Transverse colon (tissue), 3 donors: ENCODE data around the gene MOB1A.

Experiments
- CTCF ChIP-seq, 5 experiments: fragments of 200-600 bp in 3 of 5; fragments of 450-650 bp in 2 of 5; sonication (generic) in 3 of 5; IDR thresholded peaks; 1 replicate in 2 of 5; 2 replicates in 3 of 5; pipeline ENCODE4 v1.5.1; 2016 to 2017; ENCODE audit warnings: antibody characterized with exemption in 5 of 5, inconsistent platforms in 3 of 5, mild to moderate bottlenecking in 2 of 5, moderate library complexity in 1 of 5
- EP300 ChIP-seq: sonication (generic); formaldehyde crosslinking; IDR thresholded peaks from one replicate; pipeline ENCODE4 v1.6.1; 2017; ENCODE audit warnings: antibody characterized with exemption, low read depth

DNA sequence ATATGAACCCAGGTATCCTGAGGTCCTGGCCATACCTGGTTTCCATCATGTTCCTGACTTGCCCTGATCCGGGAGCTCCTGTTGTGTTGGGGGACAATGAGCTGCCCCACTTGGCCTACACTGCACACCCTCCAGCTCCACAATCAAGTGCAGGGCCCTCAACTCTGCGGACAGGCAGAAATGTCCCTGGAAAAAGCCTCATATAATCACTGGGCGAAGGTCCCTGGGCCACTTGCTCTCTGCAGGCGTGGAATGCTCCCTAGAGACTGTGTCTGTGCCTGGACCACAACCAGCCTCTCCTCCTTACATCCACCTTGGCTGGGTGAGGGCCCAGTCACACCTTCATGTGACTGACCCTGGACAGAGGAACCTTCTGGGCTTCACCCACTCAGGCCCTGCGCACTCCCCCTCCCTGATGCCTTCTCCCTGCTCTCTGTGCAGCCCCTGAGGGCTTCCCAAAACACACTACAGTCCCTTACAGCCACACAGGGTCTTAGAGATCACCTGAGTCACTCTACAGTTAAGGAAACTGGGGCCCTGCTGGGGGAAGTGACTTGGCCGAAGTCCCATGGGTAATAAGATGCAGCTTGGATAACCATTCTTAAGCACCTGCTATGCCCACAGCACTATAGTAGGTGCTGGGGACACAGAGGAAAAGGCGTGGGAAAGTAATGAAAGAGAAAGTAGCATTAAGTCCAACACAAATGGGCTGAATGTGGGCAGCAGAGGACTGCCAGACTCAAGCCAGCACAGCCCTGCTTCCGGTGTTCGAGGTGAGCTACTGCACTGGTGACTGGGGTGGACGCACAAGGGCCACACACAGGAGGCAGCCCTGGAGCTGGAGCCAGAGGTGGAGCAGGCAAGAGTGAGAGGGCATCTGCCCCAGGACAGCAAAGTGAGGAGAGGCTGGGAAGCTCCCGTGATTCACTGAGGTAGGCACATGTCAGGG lies 40.8 kb downstream of the MOB1A start:
- no peak for TF ChIP-seq EP300
- TF ChIP-seq CTCF (IDR thresholded peaks at IDR 0.05): no peak
